Mononuclear cell (primary cell): ENCODE measurements around the gene TCF7L2. TPM values are rescaled to one million over a fixed set of nuclear protein-coding genes. Genes with fewer than 3 reads are reported as not detected.

Experiments used
- H3K27me3 ChIP-seq: 2 replicates; pipeline ENCODE4 v1.6.0; 2011; ENCODE audit warnings: low read length, control low read depth; ENCODE audit not compliant: insufficient read depth
- H3K4me1 ChIP-seq: 2 replicates; pipeline ENCODE4 v1.5.1; 2011; ENCODE audit warnings: mild to moderate bottlenecking, low read length, control low read depth; ENCODE audit not compliant: insufficient read depth
- H3K4me3 ChIP-seq: 2 replicates; pipeline ENCODE4 v1.5.1; 2011; ENCODE audit warnings: mild to moderate bottlenecking, low read length, moderate library complexity
- H3K9me3 ChIP-seq: 2 replicates; pipeline ENCODE4 v1.5.1; 2011; ENCODE audit warnings: low read depth, mild to moderate bottlenecking, control low read depth, low read length
- total RNA-seq: library from RNA; depleted of rRNA; stranded (reverse); fragments of >200 nt; gene quantifications from one replicate; pipeline ENCODE4 v1.2.3, GENCODE V29; 2012

The TCF7L2 gene
- total RNA-seq, 1 donor, result 8.1 TPM

DNA sequence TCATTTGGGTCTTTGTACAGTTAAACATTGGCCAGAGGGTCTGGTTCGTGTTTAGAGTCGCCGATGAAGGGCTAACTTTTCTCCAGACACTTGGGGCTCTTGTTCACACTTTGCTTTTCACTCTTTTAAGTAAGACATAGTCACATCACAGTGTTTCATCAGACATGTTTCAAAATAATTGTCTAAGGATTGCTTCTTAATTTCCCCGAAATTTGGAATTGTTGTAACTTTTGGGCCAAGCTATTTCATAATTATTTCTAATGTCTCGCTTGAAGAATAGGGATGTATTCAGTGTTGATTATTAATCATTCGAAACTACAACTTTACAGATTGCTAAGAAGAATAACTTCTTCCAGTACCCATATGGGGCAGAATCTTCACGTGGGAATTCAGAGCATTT is 92.8 kb downstream of the TCF7L2 start:
- H3K4me3 ChIP-seq, result no peak overlapping the region
- no peaks in the 10 kb centered on the region for H3K4me1 ChIP-seq
- no peaks in the 10 kb centered on the region for H3K27me3 ChIP-seq
- H3K9me3 ChIP-seq, result no peaks in the 10 kb centered on the region

GRCh38 chr10:113044016-113044755 is 94.1 kb downstream of the TCF7L2 start:
- Histone ChIP-seq H3K4me3 (no peak overlapping the region), H3K4me1 (no peaks in the 10 kb centered on the region), H3K9me3 (no peaks in the 10 kb centered on the region), H3K27me3 (no peaks in the 10 kb centered on the region)

- Histone ChIP-seq H3K9me3 (no peaks in the 10 kb centered on the region), H3K4me3 (no peak overlapping the region), H3K27me3 (no peaks in the 10 kb centered on the region), H3K4me1 (no peaks in the 10 kb centered on the region)
These were observed 95.4 kb downstream of the TCF7L2 start for GRCh38 chr10:113045147-113046055.

DNA sequence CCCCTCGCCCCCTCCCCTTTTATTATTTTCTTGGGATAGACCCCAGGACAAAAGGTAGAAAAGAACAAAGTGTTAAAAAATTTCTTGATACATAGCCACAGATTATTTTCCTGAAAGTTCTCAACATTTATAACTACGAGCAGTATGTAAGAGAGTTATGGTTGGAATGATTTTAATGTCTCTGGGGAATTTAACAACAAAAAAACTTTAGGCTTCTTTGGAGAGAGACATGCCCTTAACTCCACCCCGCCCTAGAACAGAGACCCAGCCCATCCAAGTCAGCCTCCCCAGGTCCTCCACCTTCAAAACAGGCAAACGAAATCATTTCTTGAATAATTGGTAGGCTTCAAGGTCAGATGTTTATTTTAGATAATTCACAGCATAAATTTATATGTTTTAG is 97.1 kb downstream of the TCF7L2 start:
- Histone ChIP-seq H3K27me3 (no peaks in the 10 kb centered on the region), H3K4me3 (no peak overlapping the region), H3K4me1 (peaks cover 3% of the 10 kb centered on the region), H3K9me3 (no peaks in the 10 kb centered on the region)

DNA sequence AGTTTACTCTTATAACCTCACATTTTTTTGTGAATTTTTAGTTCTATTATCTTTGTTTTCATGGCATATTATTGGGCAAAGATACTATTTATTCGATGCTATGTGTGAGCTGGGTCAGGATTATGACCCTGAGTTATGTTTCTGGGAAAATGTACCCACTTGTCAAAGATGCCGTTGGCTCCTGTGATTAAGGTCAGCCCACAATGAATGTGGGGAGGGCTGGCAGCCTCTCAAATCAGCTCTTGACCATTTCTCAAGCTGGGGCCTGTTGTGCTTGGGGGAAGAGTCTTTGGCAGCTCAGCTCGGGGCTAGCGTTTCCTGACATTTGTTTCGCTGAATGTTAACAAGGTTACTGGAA is 97.5 kb downstream of the TCF7L2 start:
- no peak overlapping the region for H3K4me3 ChIP-seq
- peaks cover 3% of the 10 kb centered on the region for H3K4me1 ChIP-seq
- H3K27me3 ChIP-seq, result no peaks in the 10 kb centered on the region
- H3K9me3 ChIP-seq, result no peaks in the 10 kb centered on the region

DNA sequence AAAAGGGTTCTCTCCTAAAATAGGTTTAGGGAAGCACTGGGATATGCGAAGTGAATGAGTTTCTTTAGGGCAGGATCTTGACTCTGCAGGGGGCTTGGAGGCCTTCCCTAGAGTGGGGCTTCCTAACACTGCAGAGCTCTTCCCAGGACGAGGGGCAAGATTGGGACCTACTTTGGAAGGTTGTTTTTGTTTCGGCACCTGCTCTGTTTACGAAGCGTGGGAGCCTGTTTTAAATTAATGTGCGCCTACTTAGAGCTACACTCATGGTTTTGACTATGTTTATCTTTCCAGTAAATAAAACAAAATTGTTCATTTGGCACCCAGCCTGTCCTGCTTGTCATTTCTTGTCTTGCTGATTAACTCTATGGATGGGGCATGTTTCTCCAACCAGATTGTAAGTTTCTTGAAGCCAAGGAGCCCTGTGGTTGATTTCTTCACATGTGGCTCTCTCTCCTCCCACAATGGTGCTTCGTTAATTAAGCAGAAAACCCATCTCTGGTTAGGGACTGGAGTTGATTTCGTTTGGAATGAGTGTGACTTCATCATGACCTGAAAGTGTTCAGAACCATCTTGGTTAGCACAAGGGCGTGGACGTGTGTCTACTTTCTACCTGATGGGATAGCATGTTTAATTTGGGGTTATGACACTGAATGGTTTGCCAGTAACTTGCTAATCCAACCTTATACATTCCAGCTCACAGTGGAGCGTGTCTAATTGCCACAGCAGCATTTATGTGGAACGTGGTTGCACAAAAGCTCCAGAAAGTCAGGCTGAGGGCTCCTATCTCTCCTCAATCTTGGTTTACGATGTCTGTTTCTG is 98.1 kb downstream of the TCF7L2 start:
- peaks cover 3% of the 10 kb centered on the region for H3K4me1 ChIP-seq
- no peaks in the 10 kb centered on the region for H3K9me3 ChIP-seq
- no peak overlapping the region for H3K4me3 ChIP-seq
- no peaks in the 10 kb centered on the region for H3K27me3 ChIP-seq

DNA sequence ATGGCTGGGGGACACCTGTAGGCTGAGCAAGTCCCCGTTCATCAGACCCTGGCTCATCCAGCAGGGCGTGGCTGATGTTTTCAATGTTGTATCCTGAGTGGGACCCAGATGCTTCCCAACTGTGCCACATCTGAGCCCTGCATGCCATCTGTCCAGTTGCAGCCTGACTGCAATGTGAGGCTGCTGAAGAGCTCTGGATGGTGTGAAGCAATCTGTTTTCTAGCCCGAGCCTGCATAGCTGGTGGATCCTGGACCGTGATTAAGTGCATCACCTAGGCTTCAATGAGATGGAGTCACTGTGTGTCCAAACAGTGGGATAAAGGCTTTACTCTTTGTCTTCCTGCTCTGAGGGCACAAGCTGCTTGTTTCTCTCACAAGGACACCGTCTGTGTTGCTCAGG is 99.8 kb downstream of the TCF7L2 start:
- no peaks in the 10 kb centered on the region for H3K27me3 ChIP-seq
- H3K4me3 ChIP-seq, result no peak overlapping the region
- peaks cover 3% of the 10 kb centered on the region for H3K4me1 ChIP-seq
- no peaks in the 10 kb centered on the region for H3K9me3 ChIP-seq

GRCh38 chr10:113052076-113052830 is 102.2 kb downstream of the TCF7L2 start:
- Histone ChIP-seq H3K4me1 (peaks cover 3% of the 10 kb centered on the region), H3K27me3 (no peaks in the 10 kb centered on the region), H3K4me3 (no peak overlapping the region), H3K9me3 (no peaks in the 10 kb centered on the region)

DNA sequence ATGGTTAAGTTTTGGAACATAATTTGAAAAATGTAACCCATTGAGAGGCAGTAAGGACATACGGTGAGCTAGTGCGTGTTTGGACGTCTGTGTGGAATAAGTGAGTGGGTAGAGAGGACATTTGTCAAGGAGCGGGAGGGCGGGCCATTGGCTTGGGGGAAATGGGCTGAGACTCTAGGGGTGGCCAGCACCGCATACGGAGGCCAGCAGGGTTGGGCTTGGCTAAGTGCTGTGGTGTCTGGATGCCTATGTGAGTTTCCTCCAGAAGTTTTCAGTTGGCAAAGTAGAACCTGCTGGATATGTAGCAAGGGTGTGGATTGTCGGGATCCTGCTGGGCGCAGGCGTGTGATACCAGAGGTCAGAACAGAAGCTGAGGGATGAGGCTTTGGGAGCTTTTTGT is 103.0 kb downstream of the TCF7L2 start:
- Histone ChIP-seq H3K4me1 (peaks cover 3% of the 10 kb centered on the region), H3K4me3 (no peak overlapping the region), H3K9me3 (no peaks in the 10 kb centered on the region), H3K27me3 (no peaks in the 10 kb centered on the region)

GRCh38 chr10:113053881-113054280 is 103.8 kb downstream of the TCF7L2 start:
- no peaks in the 10 kb centered on the region for H3K9me3 ChIP-seq
- peaks cover 3% of the 10 kb centered on the region for H3K4me1 ChIP-seq
- no peaks in the 10 kb centered on the region for H3K27me3 ChIP-seq
- no peak overlapping the region for H3K4me3 ChIP-seq

DNA sequence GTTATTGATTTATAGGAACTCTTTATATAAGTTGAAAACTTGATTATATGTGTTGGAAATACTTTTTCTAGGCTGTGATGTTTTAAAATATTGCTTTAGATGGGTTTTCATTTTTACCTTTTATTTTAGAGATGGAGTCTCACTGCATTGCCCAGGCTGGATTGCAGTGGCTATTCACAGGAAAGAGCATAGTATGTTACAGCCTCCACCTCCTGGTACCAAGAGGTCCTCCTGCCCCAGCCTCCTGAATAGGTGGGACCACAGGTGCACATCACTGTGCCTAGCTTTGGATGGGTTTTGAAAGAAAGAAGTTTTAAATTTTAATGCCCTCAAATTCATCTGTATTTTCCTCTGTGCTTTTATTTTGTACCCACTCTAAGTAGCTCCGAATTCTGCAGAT is 105.4 kb downstream of the TCF7L2 start:
- peaks cover 15% of the 10 kb centered on the region for H3K4me1 ChIP-seq
- H3K9me3 ChIP-seq, result no peaks in the 10 kb centered on the region

DNA sequence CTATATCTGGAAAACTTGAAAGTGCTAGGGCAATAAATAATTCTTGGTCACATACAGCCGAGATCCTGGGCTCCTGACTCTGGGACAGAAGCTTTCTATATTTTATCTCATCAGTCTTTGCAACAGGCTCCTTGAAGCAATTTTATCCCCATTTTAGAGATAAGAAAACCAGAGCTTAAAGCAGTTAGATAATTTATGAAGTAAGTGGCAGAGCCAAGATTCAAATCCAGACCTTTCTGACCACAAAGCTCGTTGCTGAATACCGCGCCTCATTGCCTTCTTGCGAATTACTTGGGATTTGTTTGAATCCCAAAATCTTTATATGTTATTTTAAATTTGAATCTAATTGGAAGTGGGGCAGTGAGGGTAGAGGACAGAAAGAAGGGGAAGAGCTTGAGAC is 106.0 kb downstream of the TCF7L2 start:
- Histone ChIP-seq H3K9me3 (no peaks in the 10 kb centered on the region), H3K4me3 (no peak overlapping the region), H3K27me3 (no peaks in the 10 kb centered on the region), H3K4me1 (peaks cover 15% of the 10 kb centered on the region)

More for the DNA sequence above, 105.4 kb downstream of the TCF7L2 start:
- Histone ChIP-seq H3K4me3 (no peak overlapping the region), H3K27me3 (no peaks in the 10 kb centered on the region)

DNA sequence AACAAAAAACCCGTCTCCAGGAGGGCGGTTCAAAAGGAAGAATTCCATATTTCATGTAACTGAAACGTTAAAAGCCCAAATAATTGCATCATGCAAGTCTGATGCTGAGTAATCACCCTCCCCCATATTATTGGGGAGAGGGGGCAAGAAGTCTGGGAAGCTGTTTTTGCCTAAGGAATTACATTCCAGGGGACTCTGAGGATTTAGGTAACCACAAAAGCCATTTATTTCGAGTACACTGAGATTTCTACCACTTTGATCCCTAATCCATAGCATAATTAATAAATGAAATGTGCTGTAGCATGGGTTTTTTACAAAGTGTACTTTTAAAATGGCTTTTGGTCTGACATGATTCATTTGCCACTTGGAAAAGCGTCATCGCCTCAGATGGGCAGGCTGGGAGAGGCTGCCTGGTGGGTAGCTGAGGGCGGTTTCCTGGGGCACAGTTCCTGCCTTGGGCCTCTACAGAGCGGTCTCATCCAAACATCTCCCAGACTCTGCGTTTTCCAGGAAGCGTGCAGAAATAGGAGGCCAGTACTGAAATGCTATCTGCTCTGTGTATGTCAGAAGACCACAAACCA is 106.5 kb downstream of the TCF7L2 start:
- Histone ChIP-seq H3K4me3 (no peak overlapping the region), H3K9me3 (no peaks in the 10 kb centered on the region), H3K27me3 (no peaks in the 10 kb centered on the region), H3K4me1 (peaks cover 15% of the 10 kb centered on the region)

- Histone ChIP-seq H3K4me1 (peaks cover 15% of the 10 kb centered on the region), H3K27me3 (no peaks in the 10 kb centered on the region), H3K4me3 (no peak overlapping the region), H3K9me3 (no peaks in the 10 kb centered on the region)
These were observed 108.0 kb downstream of the TCF7L2 start for GRCh38 chr10:113057948-113058522.
